SK-N-DZ (cell line): ENCODE measurements around the gene LUC7L3.

ENCODE experiments used
- DNase-seq: peaks from one replicate; pipeline ENCODE4 v3.0.0-alpha.2; 2015; ENCODE audit warnings: low spot score

LUC7L3 gene

GRCh38 chr17:50754521-50754920 is 35.1 kb downstream of the LUC7L3 start:
- DNase-seq: no peak

DNA sequence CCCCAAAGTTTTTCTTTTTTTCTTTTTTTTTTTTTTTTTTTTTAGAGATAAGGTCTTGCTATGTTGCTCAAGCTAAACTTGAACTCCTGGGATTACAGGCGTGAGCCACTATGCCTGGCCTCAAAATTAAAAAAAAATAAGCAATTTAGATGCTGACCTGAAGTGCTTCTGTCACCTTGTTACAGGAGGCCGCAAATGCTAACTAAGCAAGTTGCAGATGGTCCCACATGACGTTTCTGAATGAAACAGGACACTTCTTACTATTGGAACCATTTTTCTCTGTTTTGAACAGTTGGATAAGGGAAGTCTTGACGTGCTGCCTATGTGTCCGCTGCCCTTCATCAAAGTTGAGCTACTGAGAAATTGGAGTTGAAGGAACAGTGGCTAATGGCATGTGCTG is 39.1 kb downstream of the LUC7L3 start:
- no peak for DNase-seq

GRCh38 chr17:50758989-50759544 is 39.7 kb downstream of the LUC7L3 start:
- no peak for DNase-seq

DNA sequence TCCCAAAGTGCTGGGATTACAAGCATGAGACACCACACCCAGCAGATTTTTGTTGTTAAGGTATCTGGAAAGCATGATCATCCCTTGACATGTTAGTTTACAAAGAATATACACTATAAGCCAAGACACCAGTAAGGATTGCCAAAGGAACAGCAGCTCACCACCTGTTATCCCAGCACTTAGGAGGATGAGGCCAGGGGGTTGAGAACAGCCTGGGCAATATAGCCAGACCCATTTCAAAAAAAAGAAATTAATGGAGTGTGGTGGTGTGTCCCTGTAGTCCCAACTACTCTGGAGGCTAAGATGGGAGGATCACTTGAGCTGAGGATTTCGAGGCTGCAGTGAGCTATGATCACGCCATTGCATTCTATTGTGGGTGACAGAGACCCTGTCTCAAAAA is 42.8 kb downstream of the LUC7L3 start:
- no peak for DNase-seq

DNA sequence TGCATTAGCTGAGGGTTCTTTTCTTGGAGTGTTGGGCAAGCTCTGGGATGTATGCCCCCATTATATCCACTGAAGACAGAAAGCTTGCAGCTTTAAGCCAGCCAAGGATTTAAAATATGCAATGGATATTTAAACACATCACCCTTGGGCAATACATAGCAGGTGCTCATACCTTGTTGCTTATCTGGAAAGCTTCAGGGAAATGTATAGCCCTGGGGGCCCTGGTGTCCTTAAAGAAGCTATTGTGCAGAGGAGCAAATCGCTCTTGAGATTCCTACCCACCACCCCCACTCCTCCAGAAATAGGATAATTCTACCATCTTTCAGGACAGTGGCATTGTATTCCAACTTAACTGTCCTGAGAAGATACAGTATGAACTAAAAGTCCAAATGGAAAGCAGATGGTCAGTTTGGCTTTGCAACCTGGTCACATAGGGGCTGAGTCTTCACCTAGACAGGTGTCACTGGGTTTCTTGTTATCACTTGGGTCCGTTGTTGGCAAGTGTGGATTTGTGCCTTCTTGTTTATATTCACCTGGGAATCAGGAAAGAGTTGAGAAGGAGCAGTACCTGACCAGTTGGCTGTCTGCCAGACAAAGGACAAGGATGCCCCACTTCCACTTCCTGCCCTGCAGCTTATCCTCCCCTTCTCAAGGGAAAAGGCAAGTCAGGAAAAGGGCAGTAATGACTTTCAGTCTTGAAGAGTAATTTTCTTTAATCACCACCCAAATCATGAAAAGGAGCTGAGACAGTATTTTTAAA is 44.5 kb downstream of the LUC7L3 start:
- DNase-seq: no peak

- no peak for DNase-seq
Measured at GRCh38 chr17:50764734-50765149, 45.3 kb downstream of the LUC7L3 start.

DNA sequence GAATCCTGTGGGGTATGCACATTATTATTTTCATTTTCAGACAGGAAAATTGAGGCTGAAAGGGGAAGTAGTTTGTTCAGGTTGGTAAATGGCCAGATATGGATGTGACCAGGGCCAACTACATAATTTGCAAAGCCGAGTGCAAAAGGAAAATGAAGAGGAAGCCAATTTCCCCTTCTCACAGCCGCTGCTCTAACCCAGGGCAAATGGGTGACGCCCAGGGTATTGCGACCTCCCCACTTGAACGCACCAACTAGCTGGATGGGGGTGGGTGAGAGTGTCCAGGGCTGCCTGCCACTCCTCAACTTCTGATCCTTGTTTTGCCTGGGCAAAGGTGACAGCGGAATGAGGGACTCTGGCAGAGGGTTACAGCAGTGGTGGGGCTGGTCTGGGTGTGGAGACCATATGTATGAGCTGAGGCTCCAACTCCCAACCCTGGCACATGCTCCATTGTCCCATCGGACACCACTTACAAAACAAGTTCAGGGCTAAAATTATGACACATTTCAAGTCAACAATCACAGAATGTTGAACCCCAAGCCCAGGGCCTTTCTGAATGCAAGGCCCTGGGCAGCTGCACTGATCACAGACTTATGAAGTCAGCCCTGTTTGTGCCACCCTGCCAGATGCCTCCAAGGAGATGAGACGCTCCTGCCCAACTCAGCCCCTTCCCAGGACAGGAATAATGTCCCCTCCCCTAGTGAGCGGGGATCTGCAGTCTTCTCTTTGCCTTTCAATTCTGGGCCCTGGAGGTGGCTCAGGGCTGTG is 46.2 kb downstream of the LUC7L3 start:
- no peak for DNase-seq

DNA sequence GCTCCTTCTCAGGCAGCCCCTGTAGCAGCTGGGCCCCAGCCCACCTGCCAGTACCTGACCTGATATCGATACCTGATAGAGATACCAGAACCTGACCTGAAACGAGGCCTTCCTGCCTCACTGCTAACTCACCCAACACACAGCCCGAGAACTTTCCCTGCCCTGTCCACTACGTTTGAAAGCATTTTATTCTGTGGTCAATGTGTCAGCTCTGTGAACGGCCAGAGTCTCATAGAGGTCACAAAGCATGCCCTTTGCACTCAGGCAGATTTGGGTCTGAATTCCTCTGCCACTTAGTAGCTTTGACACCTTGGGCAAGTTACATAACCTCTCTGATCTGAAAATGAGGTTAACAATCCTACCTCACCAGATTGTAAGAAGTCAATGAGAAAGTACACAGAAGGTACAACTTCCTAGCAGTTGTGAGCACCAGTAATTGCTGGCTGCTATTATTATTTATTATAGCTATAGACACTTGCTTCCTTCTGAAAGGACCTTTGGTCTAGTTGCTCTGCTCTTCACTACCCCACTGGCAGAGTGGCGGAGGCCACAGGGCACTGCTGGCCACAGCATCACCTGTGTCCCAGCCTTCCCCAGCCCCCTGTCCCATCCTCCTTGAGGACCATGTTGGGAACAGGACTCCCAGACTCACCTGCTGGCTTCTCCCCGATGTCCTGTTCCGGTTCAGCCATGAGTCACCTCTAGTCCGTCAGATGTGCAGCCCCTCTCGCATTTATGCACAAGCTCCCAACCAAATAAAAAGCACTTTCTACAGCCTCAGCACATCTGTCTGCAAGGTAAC is 47.0 kb downstream of the LUC7L3 start:
- no peak for DNase-seq

DNA sequence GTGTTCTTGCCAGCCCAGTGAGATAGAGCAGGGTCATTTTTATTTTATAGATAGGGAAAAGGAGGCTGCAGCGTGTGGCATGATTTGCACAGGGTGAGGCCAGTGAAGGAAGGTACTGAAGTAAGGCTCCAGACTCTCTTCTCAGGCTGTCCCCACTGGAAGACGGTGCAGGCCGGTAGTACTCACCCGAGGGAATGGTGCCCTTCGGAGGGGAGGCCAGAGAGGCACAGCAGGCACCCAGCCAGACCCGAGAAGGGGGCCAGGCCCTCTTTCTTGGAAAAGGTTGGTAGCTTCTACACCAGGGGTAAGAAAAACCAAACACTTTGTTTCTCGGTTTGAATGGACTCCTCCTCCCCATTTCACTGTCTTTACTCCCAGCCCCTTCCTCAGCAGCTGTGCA is 47.6 kb downstream of the LUC7L3 start:
- no peak for DNase-seq

GRCh38 chr17:50767446-50767845 is 48.0 kb downstream of the LUC7L3 start, which contains the start of gene ANKRD40CL:
Gene ANKRD40CL, minus strand, starts transcription at chr17:50767518. Its CDS starts 605 bp downstream, at chr17:50766913.
- DNase-seq: no peak

DNA sequence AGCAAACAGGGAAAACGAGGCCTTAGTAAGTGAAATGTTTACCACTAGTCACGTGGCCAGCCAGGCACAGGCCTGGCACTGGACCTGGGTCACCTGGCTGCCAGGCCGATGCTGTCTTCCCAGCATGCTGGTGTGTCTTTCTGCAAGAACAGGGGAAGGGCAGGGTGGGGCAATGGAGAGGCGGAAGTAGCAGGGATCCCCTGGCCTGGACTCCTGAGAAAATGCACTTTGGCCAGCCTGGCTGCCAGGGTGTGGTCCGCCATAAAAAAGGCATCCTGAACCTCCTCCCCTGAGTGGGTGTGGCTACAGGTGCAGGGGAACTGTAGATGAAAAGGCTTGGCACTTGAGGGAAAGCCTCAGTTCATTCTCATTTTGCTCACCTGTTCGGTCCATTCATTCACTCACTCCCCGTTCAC is 49.0 kb downstream of the LUC7L3 start:
- DNase-seq: no peak

- no peak for DNase-seq
Measured at GRCh38 chr17:50769884-50770283, 50.5 kb downstream of the LUC7L3 start.

GRCh38 chr17:50770346-50770745 is 50.9 kb downstream of the LUC7L3 start:
- DNase-seq: no peak

- no peak for DNase-seq
Measured at GRCh38 chr17:50771991-50772785, 52.8 kb downstream of the LUC7L3 start.

DNA sequence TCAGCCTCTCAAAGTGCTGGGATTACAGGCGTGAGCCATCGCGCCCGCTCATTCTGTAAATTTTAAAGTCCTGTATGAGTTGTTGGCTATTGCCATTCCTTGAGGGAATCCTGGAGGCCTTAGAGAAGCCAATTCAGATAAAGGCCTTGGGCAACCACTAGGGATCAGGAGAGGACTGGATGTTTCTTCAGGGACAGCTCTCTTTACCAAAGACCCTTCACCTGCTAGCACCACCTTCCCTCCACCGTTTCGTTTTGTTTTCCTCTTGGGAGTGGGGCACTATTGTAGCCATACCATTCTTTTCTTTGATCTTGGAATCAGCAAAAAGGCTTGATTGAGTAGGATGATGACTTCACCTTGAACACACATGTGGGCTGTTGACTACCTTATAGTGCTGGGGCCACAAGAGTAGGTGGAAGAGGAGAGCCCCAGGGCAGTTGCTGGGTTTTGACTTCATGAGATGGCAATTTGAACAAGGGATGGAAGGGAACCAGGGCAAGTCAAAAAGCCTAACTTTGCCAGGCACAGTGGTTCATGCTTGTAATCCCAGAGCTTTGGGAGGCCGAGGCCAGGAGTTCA is 54.9 kb downstream of the LUC7L3 start:
- DNase-seq: no peak

- no peak for DNase-seq
Measured at GRCh38 chr17:50775926-50776325, 56.5 kb downstream of the LUC7L3 start.

DNA sequence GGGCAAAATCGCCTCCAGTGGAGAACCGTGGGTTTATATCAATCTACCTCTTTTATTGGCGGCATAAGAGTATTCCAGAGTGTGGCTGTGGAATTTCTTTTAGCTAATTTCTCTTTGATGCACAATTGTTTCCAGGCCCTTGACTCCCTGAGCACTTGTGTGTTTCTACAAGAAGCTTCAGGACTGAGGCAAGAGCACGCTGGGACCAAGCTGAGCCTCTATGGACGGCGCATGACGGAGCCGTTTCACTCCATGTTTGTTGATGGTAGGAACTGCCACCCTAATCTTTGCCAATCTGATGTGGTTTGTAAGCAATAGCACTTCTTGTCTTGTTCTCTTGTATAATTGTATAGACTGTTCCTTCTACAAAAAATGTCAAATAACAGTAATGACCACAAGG is 59.1 kb downstream of the LUC7L3 start:
- no peak for DNase-seq

DNA sequence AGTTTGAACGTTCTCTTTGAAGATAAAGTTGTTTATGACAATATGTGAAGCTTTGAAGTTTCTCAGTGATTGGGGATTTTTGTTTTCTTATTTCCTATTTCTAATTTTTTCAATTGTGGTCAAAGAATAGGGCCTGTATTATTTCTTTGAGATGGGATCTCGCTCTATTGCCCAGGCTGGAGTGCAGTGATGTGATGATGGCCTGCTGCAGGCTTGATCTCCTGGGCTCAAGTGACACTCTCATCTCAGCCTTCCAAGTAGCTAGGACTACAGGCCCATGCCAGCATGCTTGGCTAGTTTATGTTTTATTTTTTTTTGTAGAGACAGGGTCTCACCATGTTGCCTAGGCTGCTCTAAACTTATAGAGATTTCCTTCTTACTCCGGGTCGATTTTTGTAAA is 59.6 kb downstream of the LUC7L3 start:
- DNase-seq: no peak

GRCh38 chr17:50779747-50780353 is 60.4 kb downstream of the LUC7L3 start:
- DNase-seq: no peak

DNA sequence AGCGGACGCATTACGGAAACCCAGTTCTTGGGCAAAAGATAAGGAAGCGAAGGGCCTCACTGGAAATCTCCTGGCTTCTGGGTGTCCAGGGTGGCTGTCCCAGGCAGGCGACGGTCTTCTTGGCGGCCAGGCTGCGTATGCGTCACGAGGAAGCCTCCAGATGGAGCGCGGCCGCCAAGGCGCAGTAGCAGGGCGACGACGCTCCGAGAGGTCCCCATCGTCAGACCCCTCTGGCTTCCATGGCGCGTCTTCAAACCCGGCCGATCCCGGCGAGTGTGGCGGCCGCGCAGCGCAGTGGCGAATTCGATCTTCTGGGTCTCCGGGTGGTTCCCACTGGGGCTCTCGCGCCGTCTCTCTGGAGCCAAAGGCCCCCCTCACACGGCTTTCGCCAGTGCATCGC is 61.8 kb downstream of the LUC7L3 start:
- DNase-seq: no peak
